ENCODE results near the gene UGT2A3. TPM values are rescaled to one million over a fixed set of nuclear protein-coding genes. Genes with fewer than 3 reads are reported as not detected.

Gene UGT2A3
- total and polyA plus RNA-seq, 11 donors = not detected

DNA sequence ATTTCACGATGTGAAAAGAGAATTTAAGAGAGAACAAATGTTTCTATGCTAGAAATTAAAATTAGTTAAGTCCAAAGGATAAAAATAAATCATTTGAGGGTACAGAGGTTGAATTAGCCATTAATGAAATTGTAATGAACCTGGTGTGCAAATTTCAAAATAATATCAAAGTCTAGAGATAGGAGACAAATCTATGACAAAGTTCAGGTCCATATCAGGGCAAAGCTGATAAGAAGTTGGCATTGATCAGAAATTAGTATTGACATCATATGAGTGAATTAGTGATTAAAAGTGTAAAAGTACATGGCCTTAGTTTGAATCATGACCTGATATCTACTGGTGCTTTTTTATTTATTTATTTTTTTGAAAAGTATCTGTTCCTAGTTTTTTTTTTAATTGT lies 33.8 kb upstream of the UGT2A3 start:
- no peaks in the 10 kb centered on the region for H3K27me3 ChIP-seq
- no peak for DNase-seq
- no peak for TF ChIP-seq POLR2A (IDR thresholded peaks at IDR 0.05)
- TF ChIP-seq, protein P1, sequence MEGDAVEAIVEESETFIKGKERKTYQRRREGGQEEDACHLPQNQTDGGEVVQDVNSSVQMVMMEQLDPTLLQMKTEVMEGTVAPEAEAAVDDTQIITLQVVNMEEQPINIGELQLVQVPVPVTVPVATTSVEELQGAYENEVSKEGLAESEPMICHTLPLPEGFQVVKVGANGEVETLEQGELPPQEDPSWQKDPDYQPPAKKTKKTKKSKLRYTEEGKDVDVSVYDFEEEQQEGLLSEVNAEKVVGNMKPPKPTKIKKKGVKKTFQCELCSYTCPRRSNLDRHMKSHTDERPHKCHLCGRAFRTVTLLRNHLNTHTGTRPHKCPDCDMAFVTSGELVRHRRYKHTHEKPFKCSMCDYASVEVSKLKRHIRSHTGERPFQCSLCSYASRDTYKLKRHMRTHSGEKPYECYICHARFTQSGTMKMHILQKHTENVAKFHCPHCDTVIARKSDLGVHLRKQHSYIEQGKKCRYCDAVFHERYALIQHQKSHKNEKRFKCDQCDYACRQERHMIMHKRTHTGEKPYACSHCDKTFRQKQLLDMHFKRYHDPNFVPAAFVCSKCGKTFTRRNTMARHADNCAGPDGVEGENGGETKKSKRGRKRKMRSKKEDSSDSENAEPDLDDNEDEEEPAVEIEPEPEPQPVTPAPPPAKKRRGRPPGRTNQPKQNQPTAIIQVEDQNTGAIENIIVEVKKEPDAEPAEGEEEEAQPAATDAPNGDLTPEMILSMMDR (IDR thresholded peaks at IDR 0.05) = no peak
- no peaks in the 10 kb centered on the region for H3K4me1 ChIP-seq
- no peaks in the 10 kb centered on the region for H3K9me3 ChIP-seq
- WGBS, 4 donors = 63 to 86% (median 74%) methylated on average over 1 of the region's 1 CpG
- no peak overlapping the region for H3K4me3 ChIP-seq
- H3K36me3 ChIP-seq = no peaks in the 10 kb centered on the region
- no peak overlapping the region for H3K27ac ChIP-seq
- intact Hi-C loops (cut with DNase I) = no loop called here
- no peak for ATAC-seq

DNA sequence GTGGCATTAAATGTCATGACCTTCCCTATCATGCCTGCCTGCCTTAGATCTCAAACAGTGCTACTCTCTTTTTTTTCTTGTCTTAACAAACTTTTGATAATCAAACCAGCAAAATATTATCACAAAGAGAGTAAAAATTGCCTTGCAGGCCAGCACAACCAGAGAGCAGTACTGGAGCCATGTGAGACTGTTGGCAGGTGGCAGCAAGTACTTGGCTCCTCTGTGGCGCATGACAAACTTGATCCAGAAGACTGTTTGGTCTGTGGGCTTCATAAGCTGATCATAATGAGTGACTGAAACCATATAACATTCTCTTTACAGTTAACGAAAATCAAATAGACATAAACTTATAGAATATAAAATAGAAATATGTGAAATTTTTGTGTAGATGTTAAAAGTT lies 33.3 kb upstream of the UGT2A3 start:
- H3K4me1 ChIP-seq = no peaks in the 10 kb centered on the region
- H3K4me3 ChIP-seq = no peak overlapping the region
- DNase-seq (no peak), ATAC-seq (no peak)
- TF ChIP-seq, protein P1 (IDR thresholded peaks at IDR 0.05) = no peak
- TF ChIP-seq POLR2A (IDR thresholded peaks at IDR 0.05) = no peak
- H3K36me3 ChIP-seq = no peaks in the 10 kb centered on the region
- no peak overlapping the region for H3K27ac ChIP-seq
- H3K27me3 ChIP-seq = no peaks in the 10 kb centered on the region
- intact Hi-C loops (cut with DNase I) = no loop called here
- 73 to 87% (median 80%) methylated on average over 2 of the region's 2 CpGs for whole genome bisulfite sequencing, 4 donors
- H3K9me3 ChIP-seq = no peaks in the 10 kb centered on the region

DNA sequence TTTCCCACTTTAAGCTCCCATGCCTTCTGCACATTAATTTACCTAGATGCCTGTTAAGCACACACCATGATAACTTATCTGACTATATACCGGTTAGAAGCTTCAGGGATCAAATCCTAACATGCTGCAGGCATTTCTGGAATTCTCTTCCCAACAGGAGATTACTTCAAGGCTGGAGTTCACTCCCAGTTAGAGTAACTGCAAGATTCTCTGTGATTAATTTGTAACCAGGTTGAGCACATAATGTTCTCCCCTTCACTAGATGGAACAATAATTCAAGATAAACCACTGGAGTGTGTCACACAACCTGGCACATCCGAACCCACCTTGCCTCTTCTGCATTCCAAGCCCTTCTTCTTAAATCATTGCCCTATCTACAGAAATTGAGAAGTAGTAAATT lies 11.8 kb upstream of the UGT2A3 start:
- H3K9me3 ChIP-seq = no peaks in the 10 kb centered on the region
- no peak overlapping the region for H3K4me3 ChIP-seq
- 26 to 32% (median 28%) methylated on average over 2 of the region's 2 CpGs for WGBS, 4 donors
- no peak for ATAC-seq
- TF ChIP-seq POLR2A (IDR thresholded peaks at IDR 0.05) = no peak
- TF ChIP-seq, protein P1 (IDR thresholded peaks at IDR 0.05) = no peak
- H3K36me3 ChIP-seq = no peaks in the 10 kb centered on the region
- intact Hi-C loops (cut with DNase I) = no loop called here
- H3K27ac ChIP-seq = no peak overlapping the region
- DNase-seq = no peak
- no peaks in the 10 kb centered on the region for H3K27me3 ChIP-seq
- no peaks in the 10 kb centered on the region for H3K4me1 ChIP-seq

DNA sequence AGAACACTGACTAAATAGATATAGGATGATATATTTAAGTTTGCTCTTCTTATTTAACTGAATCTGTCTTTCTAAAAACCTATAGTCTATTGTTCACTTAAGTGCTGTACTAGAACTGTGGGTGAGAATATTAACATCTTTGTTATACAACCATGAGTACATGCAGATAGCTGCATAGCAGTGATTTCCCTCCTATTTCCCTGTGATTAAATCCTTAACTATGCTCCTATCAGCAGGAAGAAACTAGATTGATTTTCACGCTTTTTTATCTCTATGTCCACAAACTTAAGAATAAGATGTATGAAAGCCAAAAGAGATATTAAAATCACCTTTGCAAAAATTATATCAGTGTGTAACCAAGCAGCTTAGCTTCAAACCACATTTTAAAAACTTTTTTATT lies 11.3 kb upstream of the UGT2A3 start:
- WGBS, 4 donors = 17 to 42% (median 24%) methylated on average over 1 of the region's 1 CpG
- TF ChIP-seq, protein P1 (IDR thresholded peaks at IDR 0.05) = no peak
- no peak for TF ChIP-seq POLR2A (IDR thresholded peaks at IDR 0.05)

More for the DNA sequence above, 11.3 kb upstream of the UGT2A3 start:
- ATAC-seq = no peak
- intact Hi-C loops (cut with DNase I) = no loop called here
- no peak for DNase-seq
- H3K9me3 ChIP-seq = no peaks in the 10 kb centered on the region
- H3K27ac ChIP-seq = no peak overlapping the region
- no peaks in the 10 kb centered on the region for H3K36me3 ChIP-seq
- no peaks in the 10 kb centered on the region for H3K27me3 ChIP-seq
- no peaks in the 10 kb centered on the region for H3K4me1 ChIP-seq
- H3K4me3 ChIP-seq = no peak overlapping the region
